K562 (cell line): ENCODE results near the gene SLC35D2. TPM values are rescaled to one million over a fixed set of nuclear protein-coding genes. Genes with fewer than 3 reads are reported as not detected.
A peak's percentile ranks its signal among the peaks of the same experiment; 100 is the strongest.

ENCODE experiments used
- BRF2 ChIP-seq: IDR thresholded peaks from 3 replicates; pipeline ENCODE4 v1.6.1; 2011; ENCODE audit warnings: borderline replicate concordance, mild to moderate bottlenecking; ENCODE audit not compliant: insufficient read length, insufficient read depth
- CBX1 ChIP-seq: sonication (generic); IDR thresholded peaks from 2 replicates; pipeline ENCODE4 v1.6.1; 2016; ENCODE audit warnings: antibody characterized with exemption, low read depth, mild to moderate bottlenecking
- CBX8 ChIP-seq: fragments of 200-600 bp; sonication (generic); IDR thresholded peaks from 2 replicates; pipeline ENCODE4 v1.6.1; 2012; ENCODE audit warnings: borderline replicate concordance, mixed run types, low read depth, mild to moderate bottlenecking, moderate library complexity, mixed read lengths, low read length, control low read depth, inconsistent platforms; ENCODE audit not compliant: poor library complexity, severe bottlenecking; ENCODE audit errors: extremely low read depth
- FOXJ3 ChIP-seq: sonication (generic); formaldehyde crosslinking; IDR thresholded peaks from 2 replicates; pipeline ENCODE4 v1.4.0; 2020; ENCODE audit warnings: mild to moderate bottlenecking, missing genetic modification reagents
- GTF2A2 ChIP-seq: IDR thresholded peaks from 2 replicates; pipeline ENCODE4 v1.6.1; 2016; ENCODE audit warnings: mild to moderate bottlenecking, missing genetic modification characterization, missing compliant biosample characterization
- HBP1 ChIP-seq: fragments of 450-650 bp; formaldehyde crosslinking; IDR thresholded peaks from 2 replicates; pipeline ENCODE4 v1.4.0; 2022; ENCODE audit warnings: missing genetic modification characterization
- HNRNPH1 ChIP-seq: fragments of 200-400 bp; formaldehyde crosslinking; optimal IDR thresholded peaks from 2 replicates; pipeline ENCODE3; 2017; ENCODE audit warnings: low read depth, mild to moderate bottlenecking, low read length, moderate library complexity
- HNRNPL ChIP-seq: fragments of 200-400 bp; formaldehyde crosslinking; IDR thresholded peaks from 2 replicates; pipeline ENCODE4 v1.6.1; 2017; ENCODE audit warnings: low read depth, mild to moderate bottlenecking, low read length
- L3MBTL2 ChIP-seq: fragments of 450-650 bp; IDR thresholded peaks from 2 replicates; pipeline ENCODE4 v1.6.1; 2016; ENCODE audit warnings: mild to moderate bottlenecking, moderate library complexity
- MAZ ChIP-seq, 2 experiments: fragments of 450-650 bp in 1 of 2; sonication (generic) in 1 of 2; formaldehyde crosslinking; IDR thresholded peaks in 1 of 2; conservative IDR thresholded peaks in 1 of 2; 2 replicates each; pipeline versions ENCODE4 v1.4.0 to v1.5.0; 2020; ENCODE audit warnings: mild to moderate bottlenecking in 1 of 2, missing genetic modification reagents in 1 of 2
- MTA3 ChIP-seq: fragments of 450-650 bp; formaldehyde crosslinking; IDR thresholded peaks from 2 replicates; pipeline ENCODE4 v1.6.1; 2017; ENCODE audit warnings: mild to moderate bottlenecking, borderline replicate concordance
- NCOR1 ChIP-seq: fragments of 450-650 bp; IDR thresholded peaks from 2 replicates; pipeline ENCODE4 v1.6.1; 2016; ENCODE audit warnings: mild to moderate bottlenecking, moderate library complexity
- RCOR1 ChIP-seq, 2 experiments: IDR thresholded peaks; 2 replicates each; pipeline ENCODE4 v1.6.1; 2012; ENCODE audit warnings: low read depth in 2 of 2, low read length in 2 of 2, borderline replicate concordance in 1 of 2, improper control_type of control experiment in 1 of 2
- SMARCC2 ChIP-seq: fragments of 450-650 bp; IDR thresholded peaks from 2 replicates; pipeline ENCODE4 v1.6.1; 2017; ENCODE audit warnings: antibody characterized with exemption, moderate library complexity, mild to moderate bottlenecking, low read depth
- THRAP3 ChIP-seq: fragments of 450-650 bp; IDR thresholded peaks from 2 replicates; pipeline ENCODE4 v1.6.1; 2016; ENCODE audit warnings: mild to moderate bottlenecking, inconsistent platforms, borderline replicate concordance
- U2AF1 ChIP-seq: fragments of 200-400 bp; formaldehyde crosslinking; optimal IDR thresholded peaks from 2 replicates; pipeline ENCODE3; 2017; ENCODE audit warnings: mild to moderate bottlenecking, low read depth, low read length, moderate library complexity
- VEZF1 ChIP-seq: fragments of 200-800 bp; sonication (Bioruptor generic); IDR thresholded peaks from 2 replicates; pipeline ENCODE4 v1.6.1; 2017; ENCODE audit warnings: missing genetic modification characterization, missing compliant biosample characterization
- ZNF134 ChIP-seq: fragments of 250-450 bp; sonication (Bioruptor Pico); conservative IDR thresholded peaks from 2 replicates; pipeline ENCODE4 v1.4.0; 2020
- ZNF175 ChIP-seq: fragments of 200-800 bp; sonication (Bioruptor generic); IDR thresholded peaks from 2 replicates; pipeline ENCODE4 v1.6.1; 2016; ENCODE audit warnings: low read depth, mild to moderate bottlenecking, missing genetic modification characterization, missing compliant biosample characterization
- ZNF253 ChIP-seq: fragments of 250-450 bp; sonication (Bioruptor Pico); conservative IDR thresholded peaks from 2 replicates; pipeline ENCODE4 v1.6.1; 2021; ENCODE audit warnings: mild to moderate bottlenecking
- ZNF316 ChIP-seq: fragments of 450-650 bp; IDR thresholded peaks from 2 replicates; pipeline ENCODE4 v1.6.1; 2016
- ZNF655 ChIP-seq: fragments of 250-450 bp; sonication (Bioruptor Pico); IDR thresholded peaks from 2 replicates; pipeline ENCODE4 v1.5.0; 2021
- polyA plus RNA-seq, 8 experiments: library from polyadenylated mRNA; depleted of rRNA in 4 of 8; stranded (reverse) in 5 of 8; unstranded in 3 of 8; fragments of >200 nt; fragmentation: Nextera tagmentation in 2 of 8; fragmentation: Illumina TruSeq in 1 of 8; extraction: Ambion mirVana in 2 of 8; extraction: Trizol in 1 of 8; gene quantifications; 2 replicates each; pipeline versions ENCODE4 v1.2.1 to v1.2.3, GENCODE V29; 2011 to 2014; ENCODE audit warnings: inconsistent platforms in 1 of 8, missing spikeins in 1 of 8
- total RNA-seq, 7 experiments: library from RNA; depleted of rRNA in 6 of 7; stranded (reverse); fragments of >200 nt in 6 of 7; fragmentation: Illumina TruSeq in 2 of 7; extraction: Trizol in 2 of 7; gene quantifications; 2 replicates each; pipeline versions ENCODE4 v1.2.1 to v1.2.3, GENCODE V29; 2011 to 2021; ENCODE audit warnings: low replicate concordance in 1 of 7

The SLC35D2 gene
- total and polyA plus RNA-seq, 9 of the 15 experiments (the other 6 are each of a cell fraction or from before 2014, with no cell fraction given), result 2.9 to 14.9 (median 11.7) TPM

- TF ChIP-seq CBX8 (no peak), VEZF1 (CRISPR knock-in tag) (peak; percentile 83), HNRNPH1 (no peak), ZNF175 (CRISPR knock-in tag) (no peak), L3MBTL2 (peak; percentile 22), RCOR1 (IDR thresholded peaks at IDR 0.05; ENCODE audit: borderline replicate concordance in 1 of 2, low read depth in 2 of 2, low read length in 2 of 2) (no peak), MTA3 (peak; percentile 85), CBX1 (peak; percentile 81), ZNF253 (CRISPR knock-in tag) (no peak), THRAP3 (no peak; the same call in 1 of the 2 replicates), GTF2A2 (no peak; the same call in 1 of the 2 replicates), HBP1 (CRISPR knock-in tag) (no peak), U2AF1 (no peak), FOXJ3 (CRISPR knock-in tag) (no peak), SMARCC2 (0 out of 2 replicates have a peak, but pooled peaks have one; percentile 16), MAZ (CRISPR knock-in tag; conservative IDR thresholded peaks at IDR 0.05 in 1 of 2, IDR thresholded peaks at IDR 0.05 in 1 of 2) (peak; percentile 66 to 94; a peak in 3 of 4 replicates), NCOR1 (peak; percentile 38), HNRNPL (peak; percentile 54; the same call in 1 of the 2 replicates), ZNF655 (CRISPR knock-in tag) (no peak), ZNF134 (no peak), BRF2 (peak; percentile 70), ZNF316 (no peak)
Observed at GRCh38 chr9:96418920-96419690, 35.6 kb upstream of the SLC35D2 start (continued).
